ENCODE measurements around the gene RPS3A.
"Not testable (repeated sequence)": the region's sequence is repeated elsewhere in the genome, so short reads cannot be mapped to it uniquely, and the experiment has no call there.

The RPS3A gene

GRCh38 chr4:151117371-151117962, 18.0 kb downstream of the RPS3A start:
- no peak for DNase-seq

GRCh38 chr4:151129796-151130195, 30.4 kb downstream of the RPS3A start:
- no peak for DNase-seq

GRCh38 chr4:151133311-151133710, 33.9 kb downstream of the RPS3A start:
- DNase-seq, result no peak

GRCh38 chr4:151136048-151136447, 36.6 kb downstream of the RPS3A start:
- DNase-seq, result not testable (repeated sequence)

- DNase-seq, result no peak
Measured at GRCh38 chr4:151139814-151140213, 40.4 kb downstream of the RPS3A start.

GRCh38 chr4:151142758-151143157, 43.3 kb downstream of the RPS3A start:
- no peak for DNase-seq

GRCh38 chr4:151143162-151143561, 43.7 kb downstream of the RPS3A start:
- no peak for DNase-seq

- DNase-seq, result no peak
Measured at GRCh38 chr4:151143811-151144210, 44.4 kb downstream of the RPS3A start.

- no peak for DNase-seq
Measured at GRCh38 chr4:151144329-151145072, 45.1 kb downstream of the RPS3A start.

- DNase-seq, result no peak
Measured at GRCh38 chr4:151147000-151147399, 47.6 kb downstream of the RPS3A start.

GRCh38 chr4:151148261-151148660, 48.8 kb downstream of the RPS3A start:
- DNase-seq, result no peak

- no peak for DNase-seq
Measured at GRCh38 chr4:151150821-151151580, 51.6 kb downstream of the RPS3A start.

GRCh38 chr4:151152028-151152427, 52.6 kb downstream of the RPS3A start:
- peak; percentile 2 for DNase-seq

- DNase-seq, result no peak
Measured at GRCh38 chr4:151153585-151153984, 54.2 kb downstream of the RPS3A start.

Data from NCI-H226 (cell line).